Neural cell (in vitro differentiated cells): ENCODE results near the gene OR14C36.

ENCODE experiments used
- CTCF ChIP-seq: fragments of 450-650 bp; IDR thresholded peaks from 2 replicates; pipeline ENCODE4 v1.5.1; 2014; ENCODE audit warnings: antibody characterized with exemption, mild to moderate bottlenecking, moderate library complexity; ENCODE audit not compliant: poor library complexity, severe bottlenecking
- EP300 ChIP-seq: fragments of 450-650 bp; conservative IDR thresholded peaks from 2 replicates; pipeline ENCODE4 v1.6.1; 2014; ENCODE audit warnings: antibody characterized with exemption, mild to moderate bottlenecking, moderate library complexity; ENCODE audit not compliant: poor library complexity, severe bottlenecking
- RAD21 ChIP-seq: fragments of 450-650 bp; conservative IDR thresholded peaks from 2 replicates; pipeline ENCODE4 v1.6.1; 2014; ENCODE audit warnings: antibody characterized with exemption, mild to moderate bottlenecking, moderate library complexity
- SMC3 ChIP-seq: fragments of 450-650 bp; conservative IDR thresholded peaks from 2 replicates; pipeline ENCODE4 v1.6.1; 2014; ENCODE audit warnings: antibody characterized with exemption, mild to moderate bottlenecking, moderate library complexity; ENCODE audit not compliant: poor library complexity
- TF ChIP-seq, protein P1 (sequence below): IDR thresholded peaks from 2 replicates; pipeline ENCODE4 v1.6.1; 2012; ENCODE audit warnings: borderline replicate concordance

DNA sequence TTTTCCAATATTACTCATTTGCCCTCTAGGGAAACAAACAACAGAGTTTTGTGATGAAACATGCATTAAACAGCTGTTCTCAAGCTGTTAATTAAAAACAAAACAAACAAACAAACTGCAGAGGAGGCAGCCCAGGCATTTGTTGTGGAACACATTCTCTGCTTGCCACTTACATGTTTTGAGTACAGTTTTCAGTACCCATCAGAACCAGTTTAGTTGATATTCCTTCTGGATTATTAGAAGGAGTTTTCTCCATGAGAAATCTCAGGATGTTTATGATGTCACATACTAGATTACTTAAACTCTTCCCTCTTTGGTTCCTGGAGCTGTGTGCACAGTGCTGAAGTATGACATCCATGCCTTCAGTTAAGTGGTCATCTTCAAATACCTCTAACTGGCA, 26.9 kb downstream of the OR14C36 start, which contains the start of gene OR2T6:
- TF ChIP-seq SMC3, result no peak
- TF ChIP-seq CTCF, result no peak
- TF ChIP-seq RAD21, result no peak
- TF ChIP-seq, protein P1, sequence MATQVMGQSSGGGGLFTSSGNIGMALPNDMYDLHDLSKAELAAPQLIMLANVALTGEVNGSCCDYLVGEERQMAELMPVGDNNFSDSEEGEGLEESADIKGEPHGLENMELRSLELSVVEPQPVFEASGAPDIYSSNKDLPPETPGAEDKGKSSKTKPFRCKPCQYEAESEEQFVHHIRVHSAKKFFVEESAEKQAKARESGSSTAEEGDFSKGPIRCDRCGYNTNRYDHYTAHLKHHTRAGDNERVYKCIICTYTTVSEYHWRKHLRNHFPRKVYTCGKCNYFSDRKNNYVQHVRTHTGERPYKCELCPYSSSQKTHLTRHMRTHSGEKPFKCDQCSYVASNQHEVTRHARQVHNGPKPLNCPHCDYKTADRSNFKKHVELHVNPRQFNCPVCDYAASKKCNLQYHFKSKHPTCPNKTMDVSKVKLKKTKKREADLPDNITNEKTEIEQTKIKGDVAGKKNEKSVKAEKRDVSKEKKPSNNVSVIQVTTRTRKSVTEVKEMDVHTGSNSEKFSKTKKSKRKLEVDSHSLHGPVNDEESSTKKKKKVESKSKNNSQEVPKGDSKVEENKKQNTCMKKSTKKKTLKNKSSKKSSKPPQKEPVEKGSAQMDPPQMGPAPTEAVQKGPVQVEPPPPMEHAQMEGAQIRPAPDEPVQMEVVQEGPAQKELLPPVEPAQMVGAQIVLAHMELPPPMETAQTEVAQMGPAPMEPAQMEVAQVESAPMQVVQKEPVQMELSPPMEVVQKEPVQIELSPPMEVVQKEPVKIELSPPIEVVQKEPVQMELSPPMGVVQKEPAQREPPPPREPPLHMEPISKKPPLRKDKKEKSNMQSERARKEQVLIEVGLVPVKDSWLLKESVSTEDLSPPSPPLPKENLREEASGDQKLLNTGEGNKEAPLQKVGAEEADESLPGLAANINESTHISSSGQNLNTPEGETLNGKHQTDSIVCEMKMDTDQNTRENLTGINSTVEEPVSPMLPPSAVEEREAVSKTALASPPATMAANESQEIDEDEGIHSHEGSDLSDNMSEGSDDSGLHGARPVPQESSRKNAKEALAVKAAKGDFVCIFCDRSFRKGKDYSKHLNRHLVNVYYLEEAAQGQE, result no peak
- TF ChIP-seq EP300, result no peak
